ENCODE data around the gene SKIC8.
A peak's percentile ranks its signal among the peaks of the same experiment; 100 is the strongest.

The SKIC8 gene

DNA sequence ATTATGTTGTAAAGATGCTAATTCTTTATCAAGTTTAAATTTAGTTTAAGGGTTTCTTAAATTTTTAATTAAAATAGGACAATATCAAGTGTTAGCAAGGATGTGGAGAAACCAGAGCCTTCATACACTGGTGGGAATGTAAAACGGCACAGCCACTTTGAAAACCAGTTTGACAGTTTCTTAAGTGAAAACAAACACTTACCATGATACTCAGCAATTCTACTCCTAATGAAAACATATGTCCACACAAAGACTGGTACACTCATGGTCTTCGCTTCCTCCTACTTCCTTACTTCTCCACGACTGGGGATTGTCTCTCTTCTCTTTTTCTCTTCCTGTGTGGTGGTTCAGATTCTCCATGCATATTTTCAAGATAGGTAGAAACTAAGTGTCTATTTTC is 9.2 kb downstream of the SKIC8 start:
- no peak for DNase-seq

DNA sequence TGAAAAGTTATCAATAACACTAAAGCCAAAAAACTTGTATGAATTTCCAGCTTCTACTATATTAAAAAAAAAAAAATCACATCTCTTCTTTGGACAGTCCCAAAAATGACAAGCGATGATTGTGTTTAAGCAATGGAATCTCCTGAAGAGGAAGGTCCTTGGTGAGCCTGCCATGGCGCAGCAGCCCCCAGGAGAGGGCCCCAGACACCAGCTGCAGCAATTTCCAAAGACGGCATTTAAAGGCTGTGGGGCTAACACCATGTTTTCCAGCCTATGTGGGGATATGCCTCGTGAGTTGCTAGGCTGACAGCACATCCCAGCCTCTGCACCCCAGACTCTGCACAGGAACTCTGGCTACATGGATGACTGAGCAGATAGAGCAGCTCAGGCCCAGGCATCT is 14.7 kb downstream of the SKIC8 start:
- no peak for DNase-seq

DNA sequence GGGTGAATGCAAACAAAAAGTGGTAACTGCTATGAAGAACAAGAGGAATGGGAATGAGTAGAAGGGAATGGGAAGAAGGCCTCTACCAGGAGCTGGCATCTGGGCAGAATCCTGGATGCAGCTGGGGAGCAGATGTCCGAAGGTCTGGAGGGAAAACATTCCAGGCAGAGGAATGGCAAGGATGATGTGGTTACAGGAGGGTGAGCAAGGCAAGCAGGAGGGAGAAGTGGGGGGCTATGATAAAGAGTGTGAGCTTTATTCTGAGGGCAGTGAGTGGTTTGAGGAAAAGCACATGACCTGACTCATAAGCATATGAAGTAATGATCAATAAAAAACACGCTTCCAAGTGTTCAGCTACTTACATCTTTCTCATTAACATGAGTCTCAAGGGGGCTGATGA is 17.1 kb downstream of the SKIC8 start:
- no peak for DNase-seq

DNA sequence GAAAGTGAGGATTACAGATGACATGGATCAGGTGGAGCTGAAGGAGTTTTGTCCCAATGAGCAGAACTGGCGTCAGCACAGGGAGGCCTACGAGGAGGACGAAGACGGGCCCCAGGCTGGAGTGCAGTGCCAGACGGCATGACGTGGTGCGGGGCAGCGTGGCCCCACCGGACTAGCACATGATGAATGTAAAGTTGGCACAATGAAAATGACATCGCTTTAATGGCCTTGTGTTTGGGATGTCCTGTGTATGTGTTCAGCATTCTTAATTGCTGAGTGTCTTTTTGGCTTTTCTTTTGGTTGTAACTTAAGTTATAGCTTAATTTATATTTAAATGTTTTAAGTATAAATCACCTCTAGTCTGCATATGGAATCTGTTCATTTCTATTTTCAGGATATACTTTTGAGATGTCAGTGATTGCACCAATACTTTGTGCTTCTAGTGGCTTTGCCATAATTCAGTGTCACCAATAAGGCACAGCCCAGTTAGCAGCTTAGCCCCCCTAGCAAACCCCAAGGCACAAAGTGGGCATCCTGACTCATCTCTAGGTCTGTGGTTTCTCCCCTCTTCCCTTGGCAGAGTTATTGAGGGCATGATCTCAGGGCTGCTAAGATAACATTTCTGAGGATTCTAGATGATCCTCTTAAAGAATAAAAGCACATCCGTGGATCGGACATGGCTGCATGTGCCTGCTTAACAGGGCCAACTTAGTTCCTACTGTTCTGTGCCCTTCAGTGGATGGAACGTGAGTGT is 18.9 kb downstream of the SKIC8 start:
- DNase-seq: no peak

DNA sequence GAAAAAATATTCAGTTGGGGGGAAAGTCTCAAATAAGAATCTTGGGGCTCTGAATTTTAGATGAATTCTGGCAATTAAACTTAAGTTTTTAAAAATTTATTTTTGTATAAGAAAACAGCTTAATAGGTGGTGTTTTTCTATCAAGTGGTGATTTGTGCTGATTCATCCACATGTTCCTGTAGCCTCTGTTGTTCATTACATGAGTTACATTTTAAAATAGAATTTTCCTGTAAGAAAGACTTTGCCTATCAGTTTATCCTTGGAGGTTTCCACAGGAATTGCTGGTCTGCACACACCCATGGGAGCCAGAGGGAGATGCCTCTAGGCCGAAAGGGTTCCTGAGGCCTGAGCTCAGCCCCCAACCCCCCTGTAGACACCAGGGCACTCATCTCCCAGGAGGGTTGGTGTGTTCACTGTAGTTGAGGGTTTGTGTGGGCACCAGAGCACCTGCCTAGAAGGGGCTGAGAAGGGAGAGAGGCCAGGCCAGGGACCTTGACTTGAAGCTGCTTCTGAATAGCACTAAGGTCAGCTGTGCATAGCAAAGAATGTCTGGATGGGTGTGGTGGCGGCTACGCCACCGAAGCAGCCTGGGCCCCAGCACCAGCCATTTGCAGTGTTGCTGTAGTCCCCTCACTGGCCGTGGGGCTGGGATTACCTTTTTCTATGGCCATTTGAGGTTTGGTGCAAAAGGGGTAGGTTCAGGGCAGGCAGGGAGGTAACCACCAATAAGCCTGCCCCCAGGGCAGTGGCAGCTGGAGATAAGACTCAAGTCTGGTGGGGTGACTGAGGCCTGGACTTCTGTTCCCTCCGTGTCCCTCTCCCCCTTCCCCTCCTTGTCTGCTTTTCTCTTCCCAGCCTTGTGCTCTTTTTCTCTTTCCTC is 23.1 kb downstream of the SKIC8 start:
- no peak for DNase-seq

DNA sequence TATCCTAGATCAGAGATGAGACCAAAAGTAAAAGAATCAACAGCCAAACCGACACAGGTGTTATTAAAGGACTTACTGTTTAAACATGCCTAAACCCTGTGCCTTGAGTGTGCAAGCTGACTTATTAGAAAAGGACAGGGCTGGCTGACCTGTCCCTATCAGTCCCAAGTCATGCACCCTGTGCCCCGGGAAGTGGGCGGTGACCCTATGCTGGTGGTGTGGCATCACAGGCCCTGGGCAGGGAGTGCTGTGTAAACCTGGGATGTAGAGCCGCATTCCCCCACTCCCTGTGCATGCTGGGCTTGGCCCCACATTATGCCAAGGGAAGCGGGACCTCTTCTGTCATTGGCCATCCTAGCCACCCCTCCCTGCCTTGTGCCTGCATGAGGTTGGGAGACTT is 24.4 kb downstream of the SKIC8 start:
- DNase-seq: no peak

DNA sequence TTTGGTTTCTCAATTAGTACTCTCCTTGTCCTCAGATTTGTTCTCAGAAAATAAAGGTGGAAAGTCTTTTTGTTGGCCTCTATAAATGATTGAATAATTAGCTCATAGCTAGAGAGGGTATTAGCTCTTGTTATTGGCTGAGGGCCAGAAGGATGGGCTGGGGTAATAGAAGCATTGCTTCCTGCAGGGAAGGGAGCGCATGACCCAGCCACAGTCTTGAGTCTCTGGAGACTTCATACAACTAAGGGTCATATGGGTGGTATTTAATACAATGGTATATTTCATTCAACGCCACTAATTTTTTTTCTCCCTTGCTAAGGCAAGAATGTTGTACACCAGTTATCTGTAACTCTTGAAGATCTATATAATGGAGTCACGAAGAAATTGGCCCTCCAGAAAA is 26.6 kb downstream of the SKIC8 start:
- peak; percentile 7 for DNase-seq

DNA sequence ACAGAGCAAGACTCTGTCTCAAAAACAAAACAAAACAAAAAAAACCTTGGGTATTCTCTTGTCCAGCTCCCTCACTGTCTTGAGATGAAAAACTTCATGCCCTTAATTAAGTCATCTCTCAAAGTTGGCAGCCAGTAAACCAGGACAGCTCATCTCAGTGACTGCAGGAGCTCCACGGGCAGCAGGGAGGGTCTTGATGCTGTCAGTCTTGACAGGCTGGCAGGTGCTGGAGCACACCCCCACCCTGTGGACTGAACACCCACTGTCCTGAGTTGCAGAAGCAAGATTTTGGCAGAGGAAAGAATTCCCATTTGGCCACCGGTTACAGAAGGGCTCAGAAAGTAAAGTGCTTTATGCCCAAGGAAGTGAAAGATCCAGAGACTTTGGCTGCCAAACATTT is 27.1 kb downstream of the SKIC8 start:
- no peak for DNase-seq

DNA sequence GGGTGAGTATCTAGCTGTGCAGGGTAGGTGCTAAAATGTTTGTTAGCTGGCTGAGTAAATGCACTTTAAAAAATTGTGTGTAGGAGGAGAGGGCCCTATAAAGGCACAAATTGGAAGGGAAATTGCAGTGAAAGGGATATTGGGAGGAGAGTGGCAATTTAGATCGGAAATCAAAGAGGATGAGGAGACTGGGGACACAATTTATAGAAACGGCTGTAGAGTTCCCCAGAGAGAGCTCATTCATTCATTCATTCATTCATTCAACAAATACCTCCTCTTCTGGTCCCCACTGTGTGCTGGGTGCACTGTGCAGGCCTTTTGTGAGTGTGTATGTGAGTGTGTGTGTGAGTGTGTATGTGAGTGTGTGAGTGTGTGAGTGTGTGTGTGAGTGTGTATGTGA is 32.6 kb downstream of the SKIC8 start:
- no peak for DNase-seq

DNA sequence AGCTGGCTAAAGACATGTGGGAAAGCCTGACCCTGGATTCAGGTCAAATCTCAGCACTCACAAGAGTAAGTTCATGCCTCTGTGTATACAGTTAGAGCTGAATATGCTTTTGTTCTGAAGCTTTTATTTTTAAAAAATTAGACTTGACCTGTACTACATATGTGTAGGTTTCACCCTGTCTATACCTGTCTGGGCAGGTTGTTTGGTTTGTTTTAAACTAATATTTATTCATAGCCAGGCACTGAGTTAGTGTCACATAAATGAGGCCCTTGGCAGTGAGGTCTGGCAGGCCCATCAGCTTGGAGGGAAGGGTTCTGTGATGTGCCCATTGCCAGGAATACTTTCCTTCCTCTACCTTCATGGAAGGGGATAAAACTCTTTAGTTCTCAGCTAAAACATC is 33.2 kb downstream of the SKIC8 start:
- DNase-seq: no peak

DNA sequence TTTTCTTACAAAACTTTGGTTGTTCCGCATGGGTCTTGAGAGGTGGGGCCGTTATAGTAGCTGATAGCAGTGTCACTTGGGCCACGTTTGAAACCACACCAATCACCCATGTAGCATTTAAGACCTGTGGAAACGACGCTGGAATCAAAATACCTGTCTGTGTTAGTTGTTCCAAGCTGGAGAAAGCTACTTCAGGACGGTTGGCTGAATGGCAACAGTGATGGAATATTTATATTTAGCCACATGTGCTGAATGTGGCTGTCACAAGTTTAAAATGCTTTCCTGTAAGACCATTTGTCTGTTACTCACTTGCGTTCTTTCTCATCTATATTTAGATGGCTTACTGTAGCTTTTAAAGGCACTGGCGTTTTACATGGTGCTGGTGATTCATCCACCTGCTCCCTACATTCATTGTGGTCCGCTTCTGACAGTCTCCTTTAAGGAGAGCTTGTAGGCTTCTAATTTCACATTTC is 33.6 kb downstream of the SKIC8 start:
- no peak for DNase-seq

DNA sequence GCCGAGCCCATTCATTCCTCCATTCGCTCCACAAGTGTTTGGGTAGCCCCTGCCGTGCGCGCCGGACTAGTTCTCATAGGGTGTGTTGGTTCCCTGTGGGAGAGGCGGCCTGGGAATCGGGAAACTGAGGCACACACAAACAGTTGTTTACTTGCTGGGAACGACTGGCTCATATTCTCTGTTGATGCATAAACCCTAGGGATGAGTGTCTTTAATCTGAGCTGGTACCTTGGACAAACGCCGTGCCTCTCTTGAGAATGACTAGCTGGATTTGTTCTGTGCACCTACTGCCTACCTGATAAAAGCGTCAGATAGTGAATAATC is 34.3 kb downstream of the SKIC8 start:
- DNase-seq: no peak

DNA sequence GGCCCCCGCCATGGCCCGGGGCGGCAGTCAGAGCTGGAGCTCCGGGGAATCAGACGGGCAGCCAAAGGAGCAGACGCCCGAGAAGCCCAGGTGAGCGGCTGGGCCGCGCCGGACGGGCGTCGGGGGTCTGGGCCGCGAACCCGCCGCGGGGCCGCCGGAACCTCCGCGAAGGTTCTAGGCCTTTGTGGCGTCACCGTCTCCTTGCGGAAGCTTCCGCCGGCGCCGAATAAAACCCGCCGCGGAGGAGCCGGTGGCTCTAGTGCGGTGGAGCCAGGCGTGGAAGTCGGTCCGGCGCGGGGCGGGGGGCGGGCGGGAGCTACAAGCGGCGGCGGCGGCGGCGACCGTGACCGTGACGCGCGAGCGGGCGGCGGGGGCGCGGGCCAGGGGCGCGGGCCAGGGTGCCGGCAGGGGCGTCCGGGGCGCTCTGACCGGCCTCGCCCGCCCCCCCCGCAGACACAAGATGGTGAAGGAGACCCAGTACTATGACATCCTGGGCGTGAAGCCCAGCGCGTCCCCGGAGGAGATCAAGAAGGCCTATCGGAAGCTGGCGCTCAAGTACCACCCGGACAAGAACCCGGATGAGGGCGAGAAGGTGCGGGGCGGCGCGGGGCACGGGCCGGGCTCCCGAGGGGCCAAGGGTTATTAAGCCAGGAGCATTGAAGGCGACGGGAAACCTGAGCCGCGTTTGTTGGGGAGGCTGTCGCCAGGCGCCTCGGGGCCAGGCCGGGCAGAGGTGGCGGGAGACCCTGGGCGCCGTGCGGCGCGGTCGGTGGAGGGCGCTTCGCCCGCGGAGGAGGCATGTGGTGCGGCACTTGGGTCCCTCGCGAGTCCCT is 34.9 kb downstream of the SKIC8 start, which contains the start of gene DNAJA4:
TSS of gene DNAJA4 (plus strand) at position 259 of the 833 bp plus-strand sequence. CDS start at position 461, 202 bp downstream.
- DNase-seq: no peak

DNA sequence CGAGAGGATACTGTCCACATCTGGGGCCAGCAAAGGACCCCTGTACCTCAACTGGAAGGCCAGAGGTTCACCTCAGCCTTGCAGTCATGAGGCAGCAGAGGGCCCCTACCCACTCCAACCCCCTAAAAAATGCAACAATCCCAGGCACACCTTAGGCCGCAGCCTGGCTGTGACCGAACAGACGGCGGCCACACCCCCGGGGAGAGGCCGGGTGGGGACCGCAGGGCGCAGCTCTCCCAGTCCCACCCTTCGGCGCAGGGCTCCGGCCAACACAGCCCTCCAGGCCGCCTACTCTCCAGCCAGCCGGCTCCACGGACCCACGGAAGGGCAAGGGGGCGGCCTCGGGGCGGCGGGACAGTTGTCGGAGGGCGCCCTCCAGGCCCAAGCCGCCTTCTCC is 35.5 kb downstream of the SKIC8 start:
- no peak for DNase-seq

DNA sequence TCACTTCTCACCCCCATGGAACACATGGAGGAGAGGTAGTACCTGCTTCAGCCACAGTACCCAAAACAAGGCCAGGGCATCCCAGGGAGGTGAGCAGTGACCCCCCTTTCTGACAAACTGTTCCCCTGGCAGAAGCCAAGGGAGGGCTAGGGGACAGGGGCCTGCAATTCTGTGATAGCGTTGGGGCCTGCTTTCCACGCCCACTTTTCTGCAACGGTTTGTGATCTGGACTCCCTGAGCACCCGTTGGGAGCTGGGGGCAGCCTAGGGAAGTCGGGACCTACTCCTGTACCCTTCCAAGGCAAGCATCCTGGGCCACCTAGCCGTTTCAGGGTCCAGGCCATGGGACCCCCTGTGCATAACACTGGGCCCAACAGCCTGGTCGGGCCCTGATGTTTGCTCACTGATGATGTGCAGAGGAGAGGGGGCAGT is 36.0 kb downstream of the SKIC8 start:
- DNase-seq: no peak

DNA sequence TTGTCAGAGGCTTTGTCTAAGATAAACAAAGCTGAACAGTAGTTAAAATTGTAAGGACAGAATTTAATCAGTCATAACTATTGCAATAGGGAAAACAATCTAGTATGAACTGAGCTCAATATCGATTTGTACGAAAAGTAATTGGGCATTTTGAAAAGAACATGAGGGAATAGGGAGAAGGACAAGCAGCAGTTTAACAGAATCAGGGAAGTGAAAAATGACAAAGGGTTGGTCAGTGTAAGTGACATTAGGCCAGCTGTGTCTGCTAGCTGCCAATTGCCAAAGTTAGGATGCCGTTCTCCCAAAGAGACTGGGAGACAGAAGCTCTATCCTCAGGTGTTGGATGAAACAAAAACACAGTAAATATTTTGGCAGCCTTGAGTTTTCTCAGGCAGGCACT is 38.3 kb downstream of the SKIC8 start:
- DNase-seq: no peak

DNA sequence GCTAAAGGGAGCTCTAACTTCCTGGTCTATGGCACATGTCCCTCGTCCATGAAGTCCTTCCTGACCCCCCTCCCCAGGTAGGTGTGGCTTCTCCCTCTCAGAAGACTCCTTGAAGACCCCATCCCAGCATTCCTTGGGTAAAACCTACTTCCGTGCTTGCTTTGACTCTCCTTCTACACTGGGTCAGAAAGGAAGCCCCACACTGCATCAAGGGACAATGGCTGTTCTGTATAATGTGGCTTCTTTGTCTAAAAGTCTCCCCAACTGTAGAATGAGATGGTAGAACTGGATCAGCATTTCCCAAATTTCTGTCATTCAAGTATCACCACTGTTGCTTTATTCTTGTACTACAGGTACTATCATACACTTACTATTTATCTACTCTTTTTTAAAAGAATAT is 38.9 kb downstream of the SKIC8 start:
- no peak for DNase-seq

DNA sequence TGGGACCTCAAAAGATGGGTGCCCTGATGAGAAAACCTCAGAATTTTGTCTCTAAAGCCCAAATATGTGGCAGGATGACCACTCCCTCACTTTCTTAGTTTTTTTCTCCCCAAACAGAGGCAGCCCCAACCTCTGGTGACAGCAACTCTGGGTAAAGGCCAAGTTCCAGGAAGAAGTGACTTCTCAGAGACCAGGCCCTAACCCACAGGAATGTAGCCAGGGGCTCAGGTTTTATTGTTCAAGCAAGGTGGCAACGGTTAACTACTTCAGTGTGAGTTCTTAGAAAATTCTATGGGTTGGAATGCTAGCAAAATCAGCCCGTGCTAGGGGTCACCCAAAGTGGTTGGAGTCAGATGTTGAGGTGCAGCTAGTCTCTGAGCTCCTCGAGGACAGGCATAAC is 40.2 kb downstream of the SKIC8 start:
- DNase-seq: no peak

DNA sequence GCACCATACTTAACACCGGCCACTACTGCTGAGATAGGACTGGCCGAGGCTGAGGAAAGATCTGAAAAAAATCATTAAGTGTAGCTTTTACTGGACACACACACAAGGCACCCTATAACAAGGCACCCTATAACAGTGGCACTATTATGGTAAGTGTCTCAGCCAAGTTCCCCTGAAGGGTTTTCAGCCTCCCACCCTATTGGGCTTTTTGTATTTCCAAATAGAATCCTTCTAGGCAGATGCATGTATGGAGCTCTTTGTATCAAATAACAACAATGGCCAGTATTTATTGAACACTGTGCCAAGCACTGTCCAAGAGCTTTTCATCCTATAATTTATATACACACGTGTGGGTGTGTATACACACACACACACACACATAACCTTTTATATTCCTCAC is 41.7 kb downstream of the SKIC8 start:
- DNase-seq: no peak

DNA sequence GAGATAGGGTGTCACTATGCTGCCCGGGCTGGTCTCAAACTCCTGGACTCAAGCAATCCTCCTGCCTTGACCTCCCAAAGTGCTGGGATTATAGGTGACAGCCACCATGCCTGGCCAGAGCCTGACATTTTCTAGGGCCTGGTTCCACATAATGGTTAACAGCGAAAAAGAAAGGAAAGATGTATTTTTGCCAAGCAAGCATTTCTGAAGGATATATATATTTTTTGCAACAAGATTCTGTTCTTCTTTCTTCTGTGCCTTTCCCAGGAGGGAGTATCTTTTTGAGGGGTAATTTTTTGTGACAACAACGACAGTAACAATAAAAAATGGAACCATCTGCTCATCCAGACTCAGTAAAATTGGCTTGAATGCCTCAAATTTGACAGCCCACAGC is 43.4 kb downstream of the SKIC8 start:
- DNase-seq: no peak

DNA sequence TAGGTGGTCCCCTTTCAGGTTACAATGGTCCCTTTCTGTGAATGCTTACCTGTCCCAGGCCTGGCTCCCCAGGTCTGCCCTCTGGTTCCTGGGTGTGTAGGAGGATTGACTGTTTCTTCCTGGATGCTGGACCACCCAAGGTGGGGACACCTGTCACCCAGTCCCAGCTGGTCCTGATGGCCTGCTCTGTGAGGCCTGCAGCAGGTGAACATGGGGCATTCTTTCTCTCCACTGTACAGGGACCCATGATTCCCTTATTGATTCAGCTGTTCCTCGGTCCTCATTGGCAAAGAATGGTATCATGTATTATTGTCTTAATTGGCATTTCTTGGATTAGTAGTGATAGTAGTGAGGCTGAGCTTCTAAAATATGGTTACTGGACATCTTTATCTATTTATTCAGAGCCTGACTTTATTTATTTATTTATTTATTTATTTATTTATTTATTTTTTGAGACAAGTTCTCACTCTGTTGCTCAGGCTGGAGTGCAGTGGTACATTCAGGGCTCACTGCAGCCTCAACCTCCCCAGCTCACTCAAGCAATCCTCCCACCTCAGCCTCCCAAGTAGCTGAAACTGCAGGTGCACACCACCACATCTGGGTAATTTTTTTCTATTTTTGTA is 43.9 kb downstream of the SKIC8 start:
- no peak for DNase-seq

DNA sequence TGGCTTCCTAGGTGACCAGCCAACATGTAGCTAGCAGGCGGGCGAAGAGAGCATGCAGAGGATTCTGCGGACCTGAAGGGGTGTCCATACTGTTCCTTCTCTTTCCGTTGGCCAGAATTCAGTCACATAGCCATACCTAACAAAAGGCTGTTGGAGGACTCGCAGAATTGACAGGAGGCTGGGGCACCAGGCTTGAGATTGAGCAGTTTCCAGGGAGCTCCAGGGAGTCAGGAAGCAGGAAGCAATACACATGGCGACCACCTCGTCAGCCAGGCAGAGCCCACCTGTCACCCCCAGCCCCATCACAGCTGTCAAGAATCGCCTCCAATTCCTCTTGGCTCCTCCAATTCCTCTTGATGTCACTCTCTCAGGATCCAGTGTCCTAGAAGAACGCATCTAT is 48.3 kb downstream of the SKIC8 start:
- DNase-seq: no peak

DNA sequence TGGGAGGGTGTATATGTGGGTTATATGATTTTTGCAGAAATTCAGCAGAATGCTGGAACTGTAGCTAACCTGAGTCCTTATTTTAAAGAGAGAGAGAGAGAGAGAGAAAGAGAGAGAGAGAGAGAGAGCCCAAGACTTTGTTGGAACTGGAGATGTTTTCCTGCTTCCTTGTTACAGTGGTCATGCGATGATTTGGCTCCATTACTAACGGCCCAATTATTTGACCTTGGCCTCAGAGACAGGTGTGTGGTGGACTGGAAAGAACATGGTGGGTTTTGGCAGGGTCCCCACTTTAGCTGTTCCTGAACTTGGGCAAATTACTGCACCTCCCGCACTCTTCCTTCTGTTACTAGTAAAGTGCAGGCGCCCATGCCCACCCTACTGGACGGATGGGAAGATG is 50.3 kb downstream of the SKIC8 start:
- no peak for DNase-seq
